ENCODE results near the gene GRHPR.

DNA sequence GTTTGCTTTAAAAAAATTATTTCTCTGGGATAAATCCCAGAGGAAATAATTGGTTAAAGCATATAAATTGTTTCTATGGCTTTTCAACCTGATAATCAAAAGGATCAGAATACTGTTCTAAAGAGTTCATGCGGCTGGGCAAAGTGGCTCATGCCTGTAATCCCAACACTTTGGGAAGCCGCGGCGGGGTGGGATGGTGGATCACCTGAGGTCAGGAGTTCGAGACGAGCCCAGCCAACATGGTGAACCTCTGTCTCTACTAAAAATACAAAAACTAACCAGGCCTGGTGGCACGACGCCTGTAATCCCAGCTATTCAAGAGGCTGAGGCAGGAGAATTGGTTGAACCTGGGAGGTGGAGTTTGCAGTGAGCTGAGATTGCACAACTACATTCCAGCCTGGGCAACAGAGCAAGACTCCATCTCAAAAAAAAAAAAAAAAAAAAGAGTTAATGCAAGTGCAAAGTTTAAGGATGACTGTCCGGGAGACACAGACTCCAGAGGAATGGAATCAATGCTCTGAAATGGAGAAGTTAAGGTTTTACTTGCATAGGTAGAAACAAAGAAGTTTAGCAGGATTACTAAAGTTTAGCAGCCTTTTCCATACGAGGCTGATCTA lies 16.6 kb upstream of the GRHPR start:
- TF ChIP-seq, protein P1, sequence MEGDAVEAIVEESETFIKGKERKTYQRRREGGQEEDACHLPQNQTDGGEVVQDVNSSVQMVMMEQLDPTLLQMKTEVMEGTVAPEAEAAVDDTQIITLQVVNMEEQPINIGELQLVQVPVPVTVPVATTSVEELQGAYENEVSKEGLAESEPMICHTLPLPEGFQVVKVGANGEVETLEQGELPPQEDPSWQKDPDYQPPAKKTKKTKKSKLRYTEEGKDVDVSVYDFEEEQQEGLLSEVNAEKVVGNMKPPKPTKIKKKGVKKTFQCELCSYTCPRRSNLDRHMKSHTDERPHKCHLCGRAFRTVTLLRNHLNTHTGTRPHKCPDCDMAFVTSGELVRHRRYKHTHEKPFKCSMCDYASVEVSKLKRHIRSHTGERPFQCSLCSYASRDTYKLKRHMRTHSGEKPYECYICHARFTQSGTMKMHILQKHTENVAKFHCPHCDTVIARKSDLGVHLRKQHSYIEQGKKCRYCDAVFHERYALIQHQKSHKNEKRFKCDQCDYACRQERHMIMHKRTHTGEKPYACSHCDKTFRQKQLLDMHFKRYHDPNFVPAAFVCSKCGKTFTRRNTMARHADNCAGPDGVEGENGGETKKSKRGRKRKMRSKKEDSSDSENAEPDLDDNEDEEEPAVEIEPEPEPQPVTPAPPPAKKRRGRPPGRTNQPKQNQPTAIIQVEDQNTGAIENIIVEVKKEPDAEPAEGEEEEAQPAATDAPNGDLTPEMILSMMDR (IDR thresholded peaks at IDR 0.05), result no peak
- no peak for TF ChIP-seq POLR2A (IDR thresholded peaks at IDR 0.05)

Data from right lobe of liver (tissue), 4 donors.